ENCODE data around the gene ATP6V0E2.

Gene ATP6V0E2

DNA sequence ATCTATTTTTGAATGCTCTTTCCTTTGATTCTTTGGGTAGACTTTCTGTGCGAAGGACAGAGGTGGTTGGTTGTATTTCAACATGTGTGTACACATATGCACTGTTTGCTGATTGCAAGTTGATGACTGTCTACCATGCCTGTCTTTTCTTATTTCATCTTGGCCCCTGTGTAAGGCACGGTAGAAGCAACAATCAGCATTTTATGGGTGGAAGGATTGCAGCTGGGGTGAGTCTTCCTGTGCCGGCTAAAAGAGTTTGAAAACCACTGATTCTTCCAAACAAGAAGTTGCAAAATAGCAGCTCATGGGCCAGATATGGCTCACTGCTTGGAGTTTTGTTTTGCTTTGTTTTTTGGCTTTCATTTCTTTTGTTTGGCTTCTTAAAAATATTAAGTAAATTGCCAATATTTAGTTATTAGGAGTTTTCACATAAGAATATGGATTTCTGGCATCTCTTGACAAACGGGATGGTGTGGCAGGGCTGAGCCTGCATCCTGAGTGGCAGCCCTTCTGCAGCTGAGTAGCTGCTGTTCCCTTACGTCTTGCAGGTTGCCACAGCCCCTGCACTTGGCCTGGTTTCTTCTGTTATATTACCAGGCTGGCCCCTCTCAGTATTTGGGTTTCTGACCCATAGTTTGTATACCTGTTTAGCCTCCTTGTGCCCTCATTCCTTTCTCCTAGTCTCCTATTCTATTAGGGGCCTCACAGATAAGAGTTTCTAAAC lies 28.4 kb upstream of the ATP6V0E2 start:
- H3K27me3 Mint-ChIP-seq (ENCODE audit: low read depth, poor library complexity), result peaks cover 4% of the 10 kb centered on the region
- peaks cover 20% of the 10 kb centered on the region for H3K36me3 Mint-ChIP-seq (ENCODE audit: low read depth)
- TF ChIP-seq, protein P1, sequence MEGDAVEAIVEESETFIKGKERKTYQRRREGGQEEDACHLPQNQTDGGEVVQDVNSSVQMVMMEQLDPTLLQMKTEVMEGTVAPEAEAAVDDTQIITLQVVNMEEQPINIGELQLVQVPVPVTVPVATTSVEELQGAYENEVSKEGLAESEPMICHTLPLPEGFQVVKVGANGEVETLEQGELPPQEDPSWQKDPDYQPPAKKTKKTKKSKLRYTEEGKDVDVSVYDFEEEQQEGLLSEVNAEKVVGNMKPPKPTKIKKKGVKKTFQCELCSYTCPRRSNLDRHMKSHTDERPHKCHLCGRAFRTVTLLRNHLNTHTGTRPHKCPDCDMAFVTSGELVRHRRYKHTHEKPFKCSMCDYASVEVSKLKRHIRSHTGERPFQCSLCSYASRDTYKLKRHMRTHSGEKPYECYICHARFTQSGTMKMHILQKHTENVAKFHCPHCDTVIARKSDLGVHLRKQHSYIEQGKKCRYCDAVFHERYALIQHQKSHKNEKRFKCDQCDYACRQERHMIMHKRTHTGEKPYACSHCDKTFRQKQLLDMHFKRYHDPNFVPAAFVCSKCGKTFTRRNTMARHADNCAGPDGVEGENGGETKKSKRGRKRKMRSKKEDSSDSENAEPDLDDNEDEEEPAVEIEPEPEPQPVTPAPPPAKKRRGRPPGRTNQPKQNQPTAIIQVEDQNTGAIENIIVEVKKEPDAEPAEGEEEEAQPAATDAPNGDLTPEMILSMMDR (IDR thresholded peaks at IDR 0.05), result no peak
- H3K9me3 Mint-ChIP-seq, result no peaks in the 10 kb centered on the region
- no peak overlapping the region for H3K4me3 Mint-ChIP-seq
- peaks cover 17% of the 10 kb centered on the region for H3K4me1 Mint-ChIP-seq
- no peak for DNase-seq
- H3K27ac Mint-ChIP-seq, result no peak overlapping the region

DNA sequence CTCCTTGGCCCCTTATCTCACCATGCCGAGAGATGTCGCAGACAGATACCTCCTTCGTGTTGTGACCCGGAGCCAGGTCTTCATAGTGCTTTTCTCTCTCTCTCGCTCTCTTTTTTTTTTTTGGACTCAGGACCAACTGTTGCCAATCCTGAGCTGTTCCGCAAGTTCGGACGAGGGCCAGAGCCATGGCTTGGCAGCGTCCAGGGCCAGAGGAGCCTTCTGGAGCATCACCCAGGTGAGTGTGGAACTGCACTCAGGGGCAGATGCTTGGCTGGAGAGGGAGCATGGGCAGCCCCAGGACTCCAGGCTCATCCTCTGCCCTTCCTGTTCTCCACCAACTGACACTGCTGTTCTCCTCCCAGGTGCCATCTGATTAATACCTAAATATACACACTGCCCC lies 27.7 kb upstream of the ATP6V0E2 start:
- Mint-ChIP-seq H3K4me3 (no peak overlapping the region), H3K27ac (no peak overlapping the region), H3K36me3 (ENCODE audit: low read depth) (peaks cover 18% of the 10 kb centered on the region), H3K4me1 (peaks cover 14% of the 10 kb centered on the region), H3K27me3 (ENCODE audit: low read depth, poor library complexity) (peaks cover 4% of the 10 kb centered on the region), H3K9me3 (no peaks in the 10 kb centered on the region)
- TF ChIP-seq, protein P1 (IDR thresholded peaks at IDR 0.05), result no peak
- DNase-seq, result no peak

DNA sequence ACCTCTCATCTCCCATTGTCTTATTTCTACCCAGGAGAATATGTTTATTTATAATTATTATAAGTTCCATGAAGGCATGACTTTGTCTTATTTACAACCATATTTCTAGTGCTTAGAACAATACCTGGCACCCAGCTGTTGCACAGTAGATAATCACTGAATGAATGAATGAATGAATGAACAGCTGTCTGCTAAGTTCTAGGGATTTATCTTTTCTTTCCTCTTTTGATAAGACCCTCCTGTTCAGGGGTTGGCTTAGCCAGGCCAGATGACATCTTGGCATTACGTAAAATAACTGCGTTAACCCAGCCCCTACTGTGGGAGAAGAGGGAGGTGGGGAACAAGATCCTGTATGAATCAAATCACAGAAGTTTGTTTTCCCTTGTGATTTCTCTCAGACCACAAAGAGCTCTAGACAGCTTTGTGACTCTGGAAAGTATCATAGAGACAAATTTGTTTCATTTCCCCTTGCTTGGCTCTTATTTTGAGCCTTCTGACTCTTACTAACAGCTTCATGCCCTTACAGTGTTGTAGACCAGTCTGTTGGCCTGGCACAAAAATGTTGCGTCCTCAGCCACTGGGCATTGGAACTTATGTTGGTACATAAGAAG lies 27.2 kb upstream of the ATP6V0E2 start:
- H3K27me3 Mint-ChIP-seq (ENCODE audit: low read depth, poor library complexity), result peaks cover 5% of the 10 kb centered on the region
- H3K4me1 Mint-ChIP-seq, result peaks cover 14% of the 10 kb centered on the region
- no peaks in the 10 kb centered on the region for H3K9me3 Mint-ChIP-seq
- no peak overlapping the region for H3K4me3 Mint-ChIP-seq
- peaks cover 18% of the 10 kb centered on the region for H3K36me3 Mint-ChIP-seq (ENCODE audit: low read depth)
- TF ChIP-seq, protein P1 (IDR thresholded peaks at IDR 0.05), result no peak
- no peak for DNase-seq
- H3K27ac Mint-ChIP-seq, result no peak overlapping the region

DNA sequence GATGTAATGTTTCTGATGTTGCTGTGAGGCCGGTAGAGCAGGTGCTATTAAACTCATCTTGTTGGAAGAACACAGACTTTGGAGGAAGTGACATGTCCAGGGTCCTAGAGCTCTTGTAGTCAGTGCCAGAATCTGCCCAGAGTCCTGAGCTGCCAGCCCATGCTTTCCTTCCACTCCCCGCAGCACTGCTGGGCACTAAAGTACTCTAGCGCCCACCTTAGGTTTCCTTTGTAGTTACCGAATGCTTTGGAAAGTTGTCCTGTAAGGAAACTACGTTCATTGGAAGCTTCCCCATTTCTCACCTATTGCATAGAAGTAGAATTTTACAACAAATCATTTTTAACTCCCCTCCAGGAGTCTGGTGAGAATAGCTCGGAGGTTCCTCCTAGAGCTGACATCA lies 24.6 kb upstream of the ATP6V0E2 start:
- H3K4me1 Mint-ChIP-seq, result peaks cover 14% of the 10 kb centered on the region
- no peak overlapping the region for H3K27ac Mint-ChIP-seq
- TF ChIP-seq, protein P1 (IDR thresholded peaks at IDR 0.05), result no peak
- peaks cover 22% of the 10 kb centered on the region for H3K36me3 Mint-ChIP-seq (ENCODE audit: low read depth)
- H3K27me3 Mint-ChIP-seq (ENCODE audit: low read depth, poor library complexity), result peaks cover 4% of the 10 kb centered on the region
- DNase-seq, result no peak
- no peaks in the 10 kb centered on the region for H3K9me3 Mint-ChIP-seq
- H3K4me3 Mint-ChIP-seq, result no peak overlapping the region

DNA sequence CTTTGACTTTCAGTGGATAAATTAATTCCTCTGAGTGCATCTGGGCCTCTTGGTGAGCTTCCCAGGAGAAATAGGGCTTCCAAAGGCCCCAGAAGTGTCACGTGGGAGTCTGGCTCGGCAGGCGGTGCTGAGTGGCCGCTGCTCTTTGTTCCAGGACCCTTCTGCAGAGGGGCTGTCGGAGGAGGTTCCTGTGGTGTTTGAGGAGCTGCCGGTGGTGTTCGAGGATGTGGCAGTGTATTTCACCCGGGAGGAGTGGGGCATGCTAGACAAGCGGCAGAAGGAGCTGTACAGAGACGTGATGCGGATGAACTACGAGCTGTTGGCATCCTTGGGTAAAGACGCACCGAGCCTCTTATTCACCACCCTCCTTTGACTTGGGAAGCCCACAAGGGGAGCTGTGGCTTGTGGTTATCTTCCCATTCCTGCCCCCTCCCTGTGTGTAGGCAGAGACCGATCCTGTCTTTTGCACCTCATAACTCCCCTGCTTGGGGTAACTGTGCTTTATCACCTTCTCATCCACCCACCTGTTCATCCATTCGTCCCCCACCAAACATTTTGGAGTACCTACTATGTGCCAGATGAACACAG lies 23.7 kb upstream of the ATP6V0E2 start:
- Mint-ChIP-seq H3K9me3 (no peaks in the 10 kb centered on the region), H3K4me1 (peaks cover 22% of the 10 kb centered on the region), H3K4me3 (no peak overlapping the region), H3K36me3 (ENCODE audit: low read depth) (peaks cover 22% of the 10 kb centered on the region), H3K27ac (no peak overlapping the region), H3K27me3 (ENCODE audit: low read depth, poor library complexity) (peaks cover 4% of the 10 kb centered on the region)
- DNase-seq, result no peak
- TF ChIP-seq, protein P1 (IDR thresholded peaks at IDR 0.05), result no peak
